Ramos (cell line): Measurements from ENCODE around the gene PCNX2.
"Not testable (repeated sequence)": the region's sequence is repeated elsewhere in the genome, so short reads cannot be mapped to it uniquely, and the experiment has no call there.

Experiments
- in situ Hi-C: fragments of 300-500 bp; cut with MboI; formaldehyde crosslinking; loops from one replicate; pipeline ENCODE4 v1.14.3; 2022; ENCODE audit warnings: low sequenced_read_pairs; ENCODE audit not compliant: unreplicated experiment

PCNX2 gene

GRCh38 chr1:233113009-233113879 is 182.3 kb downstream of the PCNX2 start:
- in situ Hi-C loops: no loop called here

GRCh38 chr1:233112186-233113008 is 183.1 kb downstream of the PCNX2 start:
- in situ Hi-C loops: no loop called here

GRCh38 chr1:233111731-233112130 is 183.8 kb downstream of the PCNX2 start:
- in situ Hi-C loops: no loop called here

GRCh38 chr1:233109096-233109495 is 186.4 kb downstream of the PCNX2 start:
- in situ Hi-C loops: no loop called here

- in situ Hi-C loops: not testable (repeated sequence)
Measured at GRCh38 chr1:233107716-233108130, 187.8 kb downstream of the PCNX2 start.

- in situ Hi-C loops: no loop called here
Measured at GRCh38 chr1:233107130-233107660, 188.3 kb downstream of the PCNX2 start.

- in situ Hi-C loops: no loop called here
Measured at GRCh38 chr1:233105225-233105624, 190.3 kb downstream of the PCNX2 start.

GRCh38 chr1:233102341-233102740 is 193.2 kb downstream of the PCNX2 start:
- in situ Hi-C loops: no loop called here

- in situ Hi-C loops: no loop called here
Measured at GRCh38 chr1:233097959-233098580, 197.5 kb downstream of the PCNX2 start.

- in situ Hi-C loops: no loop called here
Measured at GRCh38 chr1:233097546-233097945, 198.0 kb downstream of the PCNX2 start.

GRCh38 chr1:233094691-233095090 is 200.8 kb downstream of the PCNX2 start:
- in situ Hi-C loops: no loop called here

- in situ Hi-C loops: no loop called here
Measured at GRCh38 chr1:233094269-233094668, 201.3 kb downstream of the PCNX2 start.

GRCh38 chr1:233090746-233091494 is 204.6 kb downstream of the PCNX2 start:
- in situ Hi-C loops: no loop called here

GRCh38 chr1:233089251-233089650 is 206.3 kb downstream of the PCNX2 start:
- in situ Hi-C loops: no loop called here

GRCh38 chr1:233088613-233089012 is 206.9 kb downstream of the PCNX2 start:
- in situ Hi-C loops: no loop called here

GRCh38 chr1:233086961-233087881 is 208.3 kb downstream of the PCNX2 start:
- in situ Hi-C loops: no loop called here

GRCh38 chr1:233085566-233085965 is 210.0 kb downstream of the PCNX2 start:
- in situ Hi-C loops: no loop called here

- in situ Hi-C loops: no loop called here
Measured at GRCh38 chr1:233082778-233083550, 212.6 kb downstream of the PCNX2 start.
